ENCODE results near the gene TEKTIP1.

The TEKTIP1 gene

GRCh38 chr19:3538258-3538929, 580 bp upstream of the TEKTIP1 start:
- DNase-seq, result no peak

DNA sequence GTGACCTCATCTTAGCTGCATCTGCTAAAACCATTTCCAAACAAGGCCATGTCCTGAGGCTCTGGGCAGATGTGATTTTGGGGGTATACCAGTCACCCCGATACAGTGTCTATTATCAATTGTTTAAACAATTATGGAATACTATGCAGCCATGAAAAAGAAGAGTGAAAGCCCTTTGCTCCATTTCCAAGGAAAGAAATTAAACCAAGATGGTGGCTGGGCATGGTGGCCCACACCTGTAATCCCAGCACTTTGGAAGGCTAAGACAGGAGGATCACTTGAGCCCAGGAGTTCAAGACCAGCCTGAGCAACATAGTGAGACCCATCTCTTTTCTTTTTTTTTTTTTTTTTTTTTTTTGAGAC, 763 bp downstream of the TEKTIP1 start:
- no peak for DNase-seq

DNA sequence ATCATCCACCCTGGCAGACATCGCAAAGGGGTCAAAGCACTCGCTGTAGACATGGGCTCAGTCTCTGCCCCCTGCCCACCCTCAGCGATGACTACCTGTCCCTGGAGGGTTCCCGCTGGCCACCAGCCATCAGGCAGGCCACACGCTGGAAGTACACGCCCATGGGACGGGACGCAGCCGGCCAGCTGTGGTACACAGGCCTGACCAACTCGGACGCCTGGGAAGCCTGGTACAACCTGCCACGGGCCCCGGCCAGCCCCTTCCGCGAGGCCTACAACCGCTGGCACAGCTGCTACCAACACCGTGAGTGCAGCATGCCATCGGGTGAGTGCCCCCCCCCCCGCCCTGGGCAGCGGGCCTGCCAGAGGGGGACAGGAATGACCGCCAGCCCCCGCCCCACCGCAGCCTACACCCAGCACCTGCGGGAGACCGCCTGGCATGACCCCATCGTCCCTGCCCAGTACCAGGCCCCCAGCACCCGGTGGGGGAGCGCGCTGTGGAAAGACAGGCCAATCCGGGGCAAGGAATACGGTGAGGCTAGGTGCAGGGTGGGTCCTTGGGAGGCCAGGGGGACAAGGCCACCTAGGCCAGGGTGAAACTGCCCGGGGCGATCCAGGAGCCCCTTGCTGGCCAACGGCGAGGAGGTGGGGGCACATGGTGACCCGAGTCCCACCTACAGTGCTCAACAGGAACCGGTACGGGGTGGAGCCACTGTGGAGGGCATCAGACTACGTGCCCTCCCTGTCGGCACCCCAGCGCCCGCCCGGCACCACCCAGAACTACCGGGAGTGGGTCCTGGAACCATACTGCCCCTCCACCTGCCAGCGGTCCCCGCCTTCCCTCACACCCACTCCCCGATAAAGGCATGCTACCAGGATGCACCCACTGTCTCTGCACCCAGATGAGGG, 4.4 kb downstream of the TEKTIP1 start:
- DNase-seq, result no peak

DNA sequence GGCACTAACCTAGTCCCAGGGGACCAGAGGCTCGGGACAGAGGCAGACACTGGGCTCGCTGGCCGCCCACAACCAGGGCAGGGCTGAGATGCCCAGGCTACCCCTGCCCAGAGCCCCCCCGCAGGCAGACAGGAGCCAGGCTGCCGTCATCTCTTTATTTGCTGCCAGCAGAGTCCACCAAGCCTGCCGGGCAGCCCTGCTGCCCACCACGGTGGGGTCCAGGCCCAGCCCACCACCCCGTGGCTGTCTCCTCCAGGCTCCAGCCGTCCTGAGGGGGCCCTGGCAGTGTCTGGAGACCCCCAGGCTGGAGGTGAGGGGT, 5.0 kb downstream of the TEKTIP1 start:
- DNase-seq, result no peak

GRCh38 chr19:3544742-3545668, 6.0 kb downstream of the TEKTIP1 start:
- DNase-seq, result peak; percentile 37

DNA sequence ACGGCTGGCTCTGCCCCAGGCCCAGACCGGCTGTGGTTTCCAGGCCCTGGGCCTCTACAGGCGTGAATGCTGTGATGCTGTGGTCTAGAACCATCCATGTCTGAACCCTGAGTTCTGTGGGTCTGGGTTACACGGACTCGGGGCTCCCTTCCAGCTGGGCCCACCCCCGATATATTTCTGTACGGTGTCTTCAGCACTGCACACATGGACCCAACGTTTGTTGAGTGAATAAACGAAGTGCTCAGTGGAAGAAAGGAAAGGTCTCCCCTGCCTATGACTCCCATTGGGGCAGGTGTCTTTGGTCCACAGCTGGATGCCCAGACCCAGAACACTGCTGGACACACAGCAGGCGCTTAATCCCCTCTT, 6.7 kb downstream of the TEKTIP1 start:
- DNase-seq, result no peak

- no peak for DNase-seq
Measured at GRCh38 chr19:3546119-3546518, 7.1 kb downstream of the TEKTIP1 start.

GRCh38 chr19:3547301-3547731, 8.3 kb downstream of the TEKTIP1 start:
- DNase-seq, result no peak

DNA sequence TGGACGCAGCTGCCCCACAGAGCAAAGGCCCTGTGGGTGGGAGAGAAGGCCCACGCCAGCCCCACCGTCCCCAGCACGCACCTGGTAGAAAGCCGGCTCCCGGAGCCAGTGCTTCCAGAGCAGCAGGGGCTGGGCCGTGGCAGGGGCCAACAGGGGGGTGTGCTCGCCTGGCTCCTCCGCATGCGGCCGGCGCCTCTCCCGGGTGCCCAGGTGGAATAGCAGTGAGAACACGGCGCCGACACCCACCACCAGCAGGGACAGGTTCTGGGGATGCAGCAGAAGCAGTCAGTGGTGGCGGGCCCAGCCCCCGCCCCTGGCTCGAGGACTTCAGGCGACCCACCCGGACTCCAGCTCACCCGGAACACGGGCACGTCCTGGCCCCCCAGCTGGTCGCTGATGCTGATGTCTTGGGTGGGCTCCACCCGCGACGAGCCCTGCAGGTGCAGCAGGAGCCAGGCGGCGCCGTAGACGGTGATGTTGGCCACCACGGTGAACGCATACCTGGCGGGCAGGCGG, 8.9 kb downstream of the TEKTIP1 start:
- no peak for DNase-seq

DNA sequence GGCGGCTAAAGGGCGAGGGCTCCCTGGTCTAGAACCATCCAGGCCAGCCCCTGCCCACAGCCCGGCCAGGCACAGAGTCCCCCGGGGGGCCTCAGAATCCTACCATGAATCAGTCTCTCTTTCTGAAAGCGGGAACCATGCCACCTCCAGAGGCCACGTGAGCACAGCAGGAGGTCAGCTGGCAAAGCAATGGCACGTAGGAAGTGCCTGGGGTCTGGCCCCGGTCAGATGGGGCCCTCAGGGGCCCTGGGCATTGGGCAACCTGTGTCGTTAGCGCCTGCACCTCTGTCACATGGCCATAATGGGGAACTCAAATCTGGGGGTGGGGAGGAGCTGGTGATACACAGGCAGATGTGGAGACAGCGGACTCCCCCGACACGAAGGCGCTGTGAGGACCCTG, 9.6 kb downstream of the TEKTIP1 start:
- no peak for DNase-seq

GRCh38 chr19:3549816-3550215, 10.8 kb downstream of the TEKTIP1 start:
- no peak for DNase-seq

- DNase-seq, result no peak
Measured at GRCh38 chr19:3550947-3551791, 12.2 kb downstream of the TEKTIP1 start.

- DNase-seq, result no peak
Measured at GRCh38 chr19:3551792-3552095, 12.8 kb downstream of the TEKTIP1 start.

- no peak for DNase-seq
Measured at GRCh38 chr19:3554254-3555083, 15.5 kb downstream of the TEKTIP1 start.

GRCh38 chr19:3555653-3556422, 16.9 kb downstream of the TEKTIP1 start:
- no peak for DNase-seq

- DNase-seq, result no peak
Measured at GRCh38 chr19:3556423-3556977, 17.5 kb downstream of the TEKTIP1 start.

DNA sequence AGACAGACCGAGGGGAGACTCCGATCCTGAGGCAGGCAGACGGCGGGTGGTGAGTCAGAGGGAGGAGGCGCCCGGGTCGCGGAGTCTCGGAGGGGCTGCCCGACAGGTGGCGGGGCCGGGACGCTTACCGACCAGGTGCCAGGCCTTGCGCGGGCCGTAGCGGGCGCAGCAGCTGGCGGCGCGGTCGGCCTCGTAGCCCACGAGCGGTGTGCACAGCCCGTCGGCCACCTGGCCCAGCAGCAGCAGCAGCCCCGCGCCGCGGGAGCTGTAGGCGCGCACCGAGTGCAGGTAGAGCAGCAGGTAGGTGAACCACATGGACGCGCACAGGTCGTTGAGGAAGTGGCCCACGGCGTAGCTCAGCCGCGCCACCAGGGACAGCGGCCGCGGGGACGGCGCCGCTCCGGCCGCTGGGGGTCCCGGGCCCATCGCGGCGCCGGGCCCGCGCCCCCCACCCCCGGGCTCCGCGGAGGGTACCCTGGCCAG, 18.0 kb downstream of the TEKTIP1 start:
- DNase-seq, result no peak

GRCh38 chr19:3557461-3558248, 18.7 kb downstream of the TEKTIP1 start, which contains the start of gene MFSD12:
MFSD12 (minus strand) TSS chr19:3557586; CDS start chr19:3557403, 183 bp downstream.
- peak; percentile 90 for DNase-seq

Measured in fibroblast of upper back skin (primary cell).